NCI-H1417 (cell line): ENCODE data around the gene MTR.
"Not testable (repeated sequence)": the region's sequence is repeated elsewhere in the genome, so short reads cannot be mapped to it uniquely, and the experiment has no call there.

Source experiments
- DNase-seq, 3 experiments: peaks; one replicate each; lab custom pipeline; 2025; lab: John Stamatoyannopoulos, UW

The MTR gene

GRCh38 chr1:236833575-236833974 lies 38.5 kb downstream of the MTR start:
- no peak for DNase-seq

GRCh38 chr1:236834876-236835275 lies 39.8 kb downstream of the MTR start:
- DNase-seq, result no peak

- no peak for DNase-seq
Observed at GRCh38 chr1:236835491-236835890, 40.4 kb downstream of the MTR start.

- DNase-seq, result no peak
Observed at GRCh38 chr1:236836157-236836556, 41.1 kb downstream of the MTR start.

GRCh38 chr1:236837115-236837514 lies 42.0 kb downstream of the MTR start:
- DNase-seq, result no peak

DNA sequence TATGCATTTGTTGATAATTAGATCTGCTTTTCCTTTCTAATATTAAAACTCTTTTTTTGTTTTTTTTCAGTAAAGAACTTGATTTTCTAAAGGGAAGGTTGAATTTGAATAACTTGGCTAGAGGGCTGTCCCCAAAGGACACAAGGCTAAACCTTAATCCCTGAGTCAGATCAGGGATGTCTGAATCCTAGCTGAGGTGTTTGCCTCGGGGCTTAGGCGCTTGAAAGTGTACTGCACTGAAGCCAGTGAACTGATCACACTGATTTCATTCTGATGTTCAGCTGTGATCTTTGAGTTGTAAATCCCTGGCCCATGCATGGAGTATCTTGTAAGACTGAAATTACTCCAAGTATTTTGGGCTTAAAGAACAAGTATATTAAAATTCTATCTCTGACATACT lies 42.8 kb downstream of the MTR start:
- DNase-seq, result no peak

DNA sequence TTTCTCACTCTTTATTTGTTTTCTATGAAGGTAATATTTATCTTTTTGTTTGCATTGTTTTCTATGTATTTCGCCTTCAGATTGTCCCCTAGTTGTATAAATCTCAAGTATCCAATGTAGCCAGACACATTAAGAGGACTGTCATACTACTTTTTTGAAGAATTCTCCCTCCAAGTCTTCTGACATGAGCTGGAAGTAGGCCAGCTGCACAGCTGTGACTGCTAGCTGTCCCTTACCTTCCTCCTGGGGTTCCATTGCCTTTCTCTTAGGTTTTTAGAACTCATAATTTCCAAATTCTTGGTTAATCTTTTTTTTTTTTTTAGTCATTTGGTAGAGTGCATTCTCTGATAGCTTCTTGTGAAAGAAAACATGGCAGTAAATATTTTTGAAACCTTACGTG lies 46.2 kb downstream of the MTR start:
- DNase-seq, result no peak

- DNase-seq, result no peak
Observed at GRCh38 chr1:236844499-236845271, 49.6 kb downstream of the MTR start.

DNA sequence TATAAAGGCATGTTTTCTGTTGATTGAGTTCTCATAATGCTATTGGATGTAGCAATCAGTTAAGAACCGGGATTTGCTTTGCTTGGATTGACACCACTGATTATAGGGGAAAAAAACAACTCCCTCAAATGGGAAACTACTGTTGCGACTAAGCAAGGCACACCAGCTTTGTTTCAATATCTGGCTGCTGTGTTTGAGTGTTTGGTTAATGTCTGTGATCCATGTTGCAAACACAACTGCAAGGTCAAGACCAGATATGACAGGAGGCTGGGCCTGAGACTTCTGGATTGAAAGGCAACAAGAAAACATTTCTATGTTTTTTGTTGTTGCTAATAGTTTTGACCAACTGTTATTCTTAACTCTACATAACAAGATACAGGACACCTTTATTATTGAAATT lies 50.7 kb downstream of the MTR start:
- DNase-seq, result no peak

GRCh38 chr1:236848274-236848923 lies 53.3 kb downstream of the MTR start:
- DNase-seq, result no peak

- DNase-seq, result no peak
Observed at GRCh38 chr1:236850077-236850979, 55.2 kb downstream of the MTR start.

DNA sequence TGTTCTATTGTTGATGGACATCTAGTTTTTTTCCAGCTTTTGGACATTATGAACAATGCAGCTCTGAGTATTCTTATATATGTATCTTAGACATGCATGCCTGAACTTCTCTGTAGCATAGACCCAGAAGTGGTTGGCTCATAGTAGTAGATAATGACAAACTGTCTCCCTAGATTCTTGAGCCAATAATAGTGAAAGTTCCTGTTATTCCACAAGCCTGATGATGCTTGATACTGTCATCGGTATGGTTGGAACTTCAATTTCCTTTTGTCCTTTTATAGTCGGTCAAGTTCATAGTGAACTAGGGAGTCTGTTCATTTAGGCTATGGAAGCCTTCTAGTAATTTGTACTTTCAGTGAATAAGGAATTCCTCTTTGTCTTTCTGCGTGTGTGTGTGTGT lies 56.8 kb downstream of the MTR start:
- no peak for DNase-seq

GRCh38 chr1:236853921-236854604 lies 59.0 kb downstream of the MTR start:
- no peak for DNase-seq

DNA sequence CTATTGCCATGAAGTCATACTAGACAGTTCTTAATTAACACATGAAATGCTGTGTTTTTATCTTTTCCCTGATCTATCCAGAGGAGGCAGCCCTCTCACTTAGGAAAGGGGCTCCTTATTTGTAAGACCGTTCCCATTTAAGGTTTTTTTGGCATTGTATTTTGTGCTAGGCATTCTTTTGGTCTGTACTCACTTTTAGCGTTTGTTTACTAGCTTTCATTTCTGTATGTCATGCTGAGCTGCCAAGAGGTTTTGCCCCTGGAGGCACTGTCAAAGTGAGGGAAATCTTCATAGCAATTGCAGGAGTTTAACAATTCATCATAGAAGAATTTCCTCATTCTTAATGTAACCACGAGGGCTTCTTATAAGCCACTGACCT lies 59.5 kb downstream of the MTR start:
- DNase-seq, result no peak

DNA sequence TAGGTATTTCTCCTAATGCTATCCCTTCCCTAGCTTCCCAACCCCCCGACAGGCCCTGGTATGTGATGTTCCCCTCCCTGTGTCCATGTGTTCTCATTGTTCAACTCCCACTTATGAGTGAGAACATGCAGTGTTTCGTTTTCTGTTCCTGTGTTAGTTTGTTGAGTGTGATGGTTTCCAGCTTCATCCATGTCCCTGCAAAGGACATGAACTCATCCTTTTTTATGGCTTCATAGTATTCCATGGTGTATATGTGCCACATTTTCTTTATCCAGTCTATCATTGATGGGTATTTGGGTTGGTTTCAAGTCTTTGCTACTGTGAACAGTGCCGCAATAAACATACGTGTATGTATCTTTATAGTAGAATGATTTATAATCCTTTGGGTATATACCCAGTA lies 61.6 kb downstream of the MTR start:
- DNase-seq, result not testable (repeated sequence)

DNA sequence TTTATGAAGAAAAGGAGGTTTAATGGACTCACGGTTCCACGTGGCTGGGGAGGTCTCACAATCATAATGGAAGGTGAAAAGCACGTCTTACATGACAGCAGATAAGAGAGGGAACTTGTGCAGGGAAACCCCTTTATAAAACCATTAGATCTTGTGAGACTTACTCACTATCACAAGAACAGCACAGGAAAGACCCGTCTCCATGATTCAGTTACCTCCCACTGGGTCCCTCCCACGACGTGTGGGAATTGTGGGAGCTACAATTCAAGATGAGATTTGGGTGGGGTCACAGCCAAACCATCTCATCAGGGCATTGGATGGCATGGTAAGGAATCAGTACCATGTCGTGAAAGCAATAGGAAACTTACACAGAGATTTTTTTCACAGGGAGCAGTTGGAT lies 63.1 kb downstream of the MTR start:
- no peak for DNase-seq

DNA sequence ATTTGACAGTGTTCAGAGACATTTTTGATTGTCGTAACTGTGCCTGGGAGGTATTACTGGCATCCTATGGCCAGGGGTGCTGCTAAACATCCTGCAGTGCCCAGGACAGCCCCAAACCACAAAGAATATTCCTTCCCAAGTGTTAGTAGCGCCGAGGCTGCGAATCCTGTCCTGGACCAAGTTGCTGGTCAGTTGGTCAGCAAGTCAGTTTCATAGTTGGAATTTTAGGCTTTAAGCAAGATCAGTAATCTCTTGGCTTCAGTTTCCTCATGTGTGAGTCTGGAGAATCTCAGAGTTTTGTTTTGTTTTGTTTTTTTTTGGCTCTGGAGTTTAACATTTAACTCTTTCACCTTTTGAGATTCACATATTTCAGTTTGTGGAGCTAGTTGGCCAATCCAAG lies 65.0 kb downstream of the MTR start:
- DNase-seq, result no peak

DNA sequence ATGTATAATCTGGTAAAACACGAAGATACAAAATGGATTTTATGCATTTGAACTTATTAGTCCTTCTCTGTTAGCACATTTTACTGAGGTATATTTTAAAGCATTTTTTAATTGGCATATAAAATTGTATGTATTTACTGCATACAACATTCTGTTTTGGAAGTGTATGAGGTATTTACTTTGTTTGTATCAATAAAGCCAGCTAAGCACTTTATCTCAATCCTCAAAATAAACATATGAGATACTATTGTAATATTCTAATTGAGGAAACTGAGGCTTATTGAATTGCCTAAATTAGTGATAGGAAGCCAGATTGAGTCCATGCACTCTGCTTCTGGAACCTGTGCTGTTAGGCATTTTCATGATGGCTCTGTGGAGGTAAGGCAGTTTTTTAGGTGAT lies 65.6 kb downstream of the MTR start:
- no peak for DNase-seq

GRCh38 chr1:236861560-236862218 lies 66.6 kb downstream of the MTR start:
- no peak for DNase-seq

DNA sequence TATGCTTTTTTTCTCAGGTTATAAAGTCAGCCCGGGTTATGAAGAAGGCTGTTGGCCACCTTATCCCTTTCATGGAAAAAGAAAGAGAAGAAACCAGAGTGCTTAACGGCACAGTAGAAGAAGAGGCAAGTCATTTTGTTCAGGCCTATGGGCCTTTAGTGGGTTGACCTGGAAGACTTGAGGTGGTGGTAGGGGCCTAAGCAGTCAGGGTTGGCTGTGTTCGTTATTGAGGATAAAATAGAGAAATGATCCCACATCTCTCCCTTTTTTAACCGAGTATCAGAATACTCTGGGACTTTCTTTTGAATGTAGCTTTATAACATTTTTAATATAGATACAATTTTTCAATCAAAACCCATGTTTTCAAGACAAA lies 67.1 kb downstream of the MTR start:
- DNase-seq, result no peak

GRCh38 chr1:236862615-236863211 lies 67.6 kb downstream of the MTR start:
- no peak for DNase-seq
